SK-N-SH treated with all-trans-retinoic acid at 6 μM for 48 hours (cell line): ENCODE results near the gene AGPAT1.

Experiments used
- CREB5 ChIP-seq: fragments of 250-450 bp; sonication (Bioruptor Pico); IDR thresholded peaks from 2 replicates; pipeline ENCODE4 v1.5.1; 2020; ENCODE audit warnings: low read depth, mild to moderate bottlenecking, moderate library complexity
- OSR1 ChIP-seq: fragments of 250-450 bp; sonication (Bioruptor Pico); IDR thresholded peaks from 2 replicates; pipeline ENCODE4 v1.8.0; 2022; ENCODE audit warnings: moderate library complexity, mild to moderate bottlenecking, inconsistent platforms
- POU6F1 ChIP-seq: fragments of 250-450 bp; sonication (Bioruptor Pico); IDR thresholded peaks from 2 replicates; pipeline ENCODE4 v1.8.0; 2021; ENCODE audit warnings: low read depth, mild to moderate bottlenecking, moderate library complexity, borderline replicate concordance
- TOX ChIP-seq: fragments of 250-450 bp; sonication (Bioruptor Pico); IDR thresholded peaks from 2 replicates; pipeline ENCODE4 v1.8.0; 2021; ENCODE audit warnings: mild to moderate bottlenecking, moderate library complexity, borderline replicate concordance
- ZC3H10 ChIP-seq: fragments of 250-450 bp; sonication (Bioruptor Pico); IDR thresholded peaks from 2 replicates; pipeline ENCODE4 v1.5.1; 2021; ENCODE audit warnings: mild to moderate bottlenecking, moderate library complexity
- ZFP3 ChIP-seq: fragments of 250-450 bp; sonication (Bioruptor Pico); IDR thresholded peaks from 2 replicates; pipeline ENCODE4 v1.5.0; 2020; ENCODE audit warnings: mild to moderate bottlenecking, moderate library complexity
- ZFP30 ChIP-seq: fragments of 450-650 bp; formaldehyde crosslinking; IDR thresholded peaks from 2 replicates; pipeline ENCODE4 v1.5.0; 2022; ENCODE audit warnings: mild to moderate bottlenecking, moderate library complexity
- ZNF70 ChIP-seq: fragments of 450-650 bp; formaldehyde crosslinking; IDR thresholded peaks from 2 replicates; pipeline ENCODE4 v1.5.0; 2020; ENCODE audit warnings: mild to moderate bottlenecking, moderate library complexity
- TF ChIP-seq, protein P1 (sequence below): fragments of 250-450 bp; sonication (Bioruptor Pico); IDR thresholded peaks from 2 replicates; pipeline ENCODE4 v1.5.1; 2021; ENCODE audit warnings: mild to moderate bottlenecking, moderate library complexity

DNA sequence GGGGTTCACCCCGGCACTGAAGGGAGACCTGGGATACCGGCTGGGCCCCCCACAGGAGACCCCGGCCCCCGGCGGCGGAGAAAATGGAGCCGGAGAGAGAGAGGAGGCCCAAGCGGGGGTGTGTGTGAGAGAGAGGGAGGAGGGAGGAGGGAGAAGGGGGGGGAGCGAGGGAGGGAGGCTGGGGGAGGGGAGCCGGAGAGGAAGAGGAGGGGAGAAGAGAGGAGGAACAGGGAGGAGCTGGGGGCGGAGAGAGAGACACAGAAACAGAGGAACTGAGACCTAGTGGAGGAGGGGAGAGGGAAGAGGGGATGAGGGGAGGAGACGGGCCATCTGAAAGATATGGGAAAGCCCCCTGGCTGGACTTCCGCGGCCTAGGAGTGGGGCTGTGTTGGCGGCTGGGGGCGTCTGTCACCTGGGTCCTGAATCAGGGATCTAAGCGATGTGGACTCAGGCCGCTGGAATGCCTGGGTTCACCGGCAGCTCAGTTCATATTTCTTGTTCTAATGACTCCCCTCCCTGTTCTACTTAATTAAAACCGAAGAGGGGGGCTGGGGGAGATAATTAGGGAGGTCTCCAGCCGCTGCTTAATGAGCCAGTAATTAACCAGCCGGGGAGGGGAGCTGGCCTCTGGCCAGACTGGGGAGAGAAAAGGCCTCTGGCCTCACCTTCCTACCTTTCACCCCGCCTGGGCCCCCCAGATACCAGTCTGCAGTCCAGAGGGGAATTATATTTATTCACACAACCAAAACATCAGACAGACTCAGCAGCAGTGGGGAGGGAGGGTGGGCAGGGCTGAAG is 14.4 kb upstream of the AGPAT1 start, which contains the start of gene PBX2:
- TF ChIP-seq ZFP30 (CRISPR knock-in tag) (no peak), ZNF70 (no peak), OSR1 (CRISPR knock-in tag) (no peak), CREB5 (CRISPR knock-in tag) (no peak), ZC3H10 (CRISPR knock-in tag) (no peak), ZFP3 (CRISPR knock-in tag) (no peak), POU6F1 (no peak), TOX (CRISPR knock-in tag) (no peak)
- TF ChIP-seq, protein P1, sequence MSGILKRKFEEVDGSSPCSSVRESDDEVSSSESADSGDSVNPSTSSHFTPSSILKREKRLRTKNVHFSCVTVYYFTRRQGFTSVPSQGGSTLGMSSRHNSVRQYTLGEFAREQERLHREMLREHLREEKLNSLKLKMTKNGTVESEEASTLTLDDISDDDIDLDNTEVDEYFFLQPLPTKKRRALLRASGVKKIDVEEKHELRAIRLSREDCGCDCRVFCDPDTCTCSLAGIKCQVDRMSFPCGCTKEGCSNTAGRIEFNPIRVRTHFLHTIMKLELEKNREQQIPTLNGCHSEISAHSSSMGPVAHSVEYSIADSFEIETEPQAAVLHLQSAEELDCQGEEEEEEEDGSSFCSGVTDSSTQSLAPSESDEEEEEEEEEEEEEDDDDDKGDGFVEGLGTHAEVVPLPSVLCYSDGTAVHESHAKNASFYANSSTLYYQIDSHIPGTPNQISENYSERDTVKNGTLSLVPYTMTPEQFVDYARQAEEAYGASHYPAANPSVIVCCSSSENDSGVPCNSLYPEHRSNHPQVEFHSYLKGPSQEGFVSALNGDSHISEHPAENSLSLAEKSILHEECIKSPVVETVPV: no peak
